Neural cell (in vitro differentiated cells): ENCODE data around the gene CPEB3. TPM values are rescaled to one million over a fixed set of nuclear protein-coding genes. Genes with fewer than 3 reads are reported as not detected.

Source experiments
- H2AFZ ChIP-seq: fragments of 200-600, 300-800 bp; sonication (generic), shearing (Covaris generic); 2 replicates; pipeline ENCODE4 v1.6.0; 2014; ENCODE audit warnings: low read depth, mild to moderate bottlenecking, antibody characterized with exemption, low read length, moderate library complexity
- H3F3A ChIP-seq: fragments of 200-600 bp; shearing (Covaris generic); 2 replicates; pipeline ENCODE4 v1.6.1; 2016; ENCODE audit warnings: mild to moderate bottlenecking, moderate library complexity, mixed read lengths, antibody characterized with exemption, low read length; ENCODE audit not compliant: insufficient read depth, poor library complexity, severe bottlenecking
- H3K27ac ChIP-seq: fragments of 200-600, 300-800 bp; sonication (generic), shearing (Covaris generic); 2 replicates; pipeline ENCODE4 v1.5.1; 2014; ENCODE audit warnings: mild to moderate bottlenecking, low read length, moderate library complexity
- H3K27me3 ChIP-seq: fragments of 300-800, 200-600 bp; sonication (generic), shearing (Covaris generic); 2 replicates; pipeline ENCODE4 v1.6.0; 2014; ENCODE audit warnings: mild to moderate bottlenecking, low read depth, low read length, moderate library complexity; ENCODE audit not compliant: insufficient read depth
- H3K36me3 ChIP-seq: fragments of 300-800, 200-600 bp; sonication (generic), shearing (Covaris generic); 2 replicates; pipeline ENCODE4 v1.5.1; 2014; ENCODE audit warnings: mild to moderate bottlenecking, antibody characterized with exemption, low read length, moderate library complexity; ENCODE audit not compliant: insufficient read depth
- H3K4me2 ChIP-seq: fragments of 300-800, 200-600 bp; sonication (generic), shearing (Covaris generic); 2 replicates; pipeline ENCODE4 v1.6.0; 2014; ENCODE audit warnings: mild to moderate bottlenecking, low read length
- H3K4me3 ChIP-seq: fragments of 300-800, 200-600 bp; sonication (generic), shearing (Covaris generic); 2 replicates; pipeline ENCODE4 v1.5.1; 2014; ENCODE audit warnings: mild to moderate bottlenecking, low read length, moderate library complexity
- H3K79me2 ChIP-seq: fragments of 200-600 bp; shearing (Covaris generic); replicated peaks from 2 replicates; pipeline ENCODE4 v1.6.0; 2014; ENCODE audit warnings: mild to moderate bottlenecking, low read length, moderate library complexity; ENCODE audit not compliant: insufficient read depth
- H3K9ac ChIP-seq: fragments of 300-800, 200-600 bp; sonication (generic), shearing (Covaris generic); 2 replicates; pipeline ENCODE4 v1.6.1; 2016; ENCODE audit warnings: mild to moderate bottlenecking, low read length, mixed read lengths
- H3K9me2 ChIP-seq: fragments of 200-600 bp; shearing (Covaris generic); 2 replicates; pipeline ENCODE4 v1.6.1; 2016; ENCODE audit warnings: mild to moderate bottlenecking, low read length, mixed read lengths; ENCODE audit not compliant: insufficient read depth
- H3K9me3 ChIP-seq: fragments of 200-600, 300-800 bp; sonication (generic), shearing (Covaris generic); 2 replicates; pipeline ENCODE4 v1.6.1; 2016; ENCODE audit warnings: mild to moderate bottlenecking, mixed run types, low read length, moderate library complexity, mixed read lengths
- H4K20me1 ChIP-seq: fragments of 200-600 bp; shearing (Covaris generic); 2 replicates; pipeline ENCODE4 v1.6.1; 2016; ENCODE audit warnings: mild to moderate bottlenecking, mixed run types; ENCODE audit not compliant: insufficient read depth
- CTCF ChIP-seq: fragments of 450-650 bp; IDR thresholded peaks from 2 replicates; pipeline ENCODE4 v1.5.1; 2014; ENCODE audit warnings: antibody characterized with exemption, mild to moderate bottlenecking, moderate library complexity; ENCODE audit not compliant: poor library complexity, severe bottlenecking
- EP300 ChIP-seq: fragments of 450-650 bp; conservative IDR thresholded peaks from 2 replicates; pipeline ENCODE4 v1.6.1; 2014; ENCODE audit warnings: antibody characterized with exemption, mild to moderate bottlenecking, moderate library complexity; ENCODE audit not compliant: poor library complexity, severe bottlenecking
- EZH2 ChIP-seq: fragments of 200-600, 300-800 bp; shearing (Covaris generic), sonication (generic); IDR thresholded peaks from 2 replicates; pipeline ENCODE4 v1.6.1; 2014; ENCODE audit warnings: antibody characterized with exemption, low read length, borderline replicate concordance, mild to moderate bottlenecking; ENCODE audit not compliant: insufficient read depth, poor library complexity, severe bottlenecking
- MXI1 ChIP-seq: fragments of 450-650 bp; conservative IDR thresholded peaks from 2 replicates; pipeline ENCODE4 v1.6.1; 2014; ENCODE audit warnings: antibody characterized with exemption, mild to moderate bottlenecking; ENCODE audit not compliant: poor library complexity, severe bottlenecking
- POLR2AphosphoS5 ChIP-seq: IDR thresholded peaks from 2 replicates; pipeline ENCODE4 v1.6.1; 2012
- RAD21 ChIP-seq: fragments of 450-650 bp; conservative IDR thresholded peaks from 2 replicates; pipeline ENCODE4 v1.6.1; 2014; ENCODE audit warnings: antibody characterized with exemption, mild to moderate bottlenecking, moderate library complexity
- REST ChIP-seq: IDR thresholded peaks from 2 replicates; pipeline ENCODE4 v1.6.1; 2012; ENCODE audit warnings: borderline replicate concordance
- SMC3 ChIP-seq: fragments of 450-650 bp; conservative IDR thresholded peaks from 2 replicates; pipeline ENCODE4 v1.6.1; 2014; ENCODE audit warnings: antibody characterized with exemption, mild to moderate bottlenecking, moderate library complexity; ENCODE audit not compliant: poor library complexity
- TAF1 ChIP-seq: IDR thresholded peaks from 2 replicates; pipeline ENCODE4 v1.6.1; 2012; ENCODE audit warnings: low read depth
- polyA plus RNA-seq: library from polyadenylated mRNA; depleted of rRNA; stranded (reverse); fragments of >200 nt; gene quantifications from 2 replicates; pipeline ENCODE4 v1.2.3, GENCODE V29; 2014

CPEB3 gene
- polyA plus RNA-seq, 1 donor from 2014 or later = 20.0 TPM

DNA sequence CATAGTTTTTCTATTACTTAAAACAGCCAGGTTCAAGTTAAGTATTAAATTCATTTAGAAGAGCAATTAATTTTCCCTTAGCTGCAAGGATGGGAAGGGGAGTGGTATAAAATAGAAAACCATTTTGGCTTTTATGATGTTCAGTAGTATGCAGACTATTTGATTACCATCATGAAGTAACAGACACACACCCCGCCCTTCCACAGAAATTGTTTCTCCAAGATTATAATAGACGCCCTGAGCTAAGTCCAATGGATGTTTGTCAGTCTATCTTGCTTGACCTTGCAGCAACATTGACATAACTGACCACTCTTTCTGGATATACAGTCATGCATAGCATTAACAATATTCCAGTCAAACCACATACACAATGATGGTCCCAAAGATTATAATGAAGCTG lies 42.3 kb downstream of the CPEB3 start:
- TF ChIP-seq MXI1 = no peak
- no peak for TF ChIP-seq TAF1
- no peak for TF ChIP-seq REST
- no peak for TF ChIP-seq EP300
- TF ChIP-seq RAD21 = no peak
- Histone ChIP-seq H3K9ac (no peak overlapping the region), H3K79me2 (no peaks in the 10 kb centered on the region), H3K36me3 (no peaks in the 10 kb centered on the region), H3K4me2 (no peak overlapping the region), H3K9me2 (no peaks in the 10 kb centered on the region), H4K20me1 (no peaks in the 10 kb centered on the region), H3K27me3 (no peaks in the 10 kb centered on the region), H2AFZ (no peak overlapping the region), H3K4me3 (no peak overlapping the region), H3K27ac (no peak overlapping the region), H3F3A (no peaks in the 10 kb centered on the region), H3K9me3 (no peaks in the 10 kb centered on the region)

GRCh38 chr10:92244796-92245195 lies 46.1 kb downstream of the CPEB3 start:
- H3K4me3 ChIP-seq = no peak overlapping the region
- H3K27me3 ChIP-seq = no peaks in the 10 kb centered on the region
- H3K9me3 ChIP-seq = no peaks in the 10 kb centered on the region
- H3F3A ChIP-seq = peaks cover 5% of the 10 kb centered on the region
- H3K9ac ChIP-seq = no peak overlapping the region
- H3K9me2 ChIP-seq = no peaks in the 10 kb centered on the region
- H3K27ac ChIP-seq = no peak overlapping the region
- no peak overlapping the region for H3K4me2 ChIP-seq
- H4K20me1 ChIP-seq = no peaks in the 10 kb centered on the region
- H2AFZ ChIP-seq = no peak overlapping the region
- H3K36me3 ChIP-seq = no peaks in the 10 kb centered on the region
- TF ChIP-seq REST (no peak), RAD21 (no peak), SMC3 (no peak), TAF1 (no peak), MXI1 (no peak), CTCF (no peak), POLR2AphosphoS5 (no peak), EP300 (no peak), EZH2 (no peak)
- peaks cover 18% of the 10 kb centered on the region for H3K79me2 ChIP-seq
